HG03442 (cell line): ENCODE results near the gene RAET1G.
"Not testable (repeated sequence)": the region's sequence is repeated elsewhere in the genome, so short reads cannot be mapped to it uniquely, and the experiment has no call there.

ENCODE experiments used
- ATAC-seq: cut with Tn5 transposase; IDR thresholded peaks from one replicate; pipeline ENCODE4 v1.9.1; 2021; ENCODE audit warnings: mild to moderate bottlenecking, moderate library complexity; ENCODE audit not compliant: unreplicated experiment

The RAET1G gene

DNA sequence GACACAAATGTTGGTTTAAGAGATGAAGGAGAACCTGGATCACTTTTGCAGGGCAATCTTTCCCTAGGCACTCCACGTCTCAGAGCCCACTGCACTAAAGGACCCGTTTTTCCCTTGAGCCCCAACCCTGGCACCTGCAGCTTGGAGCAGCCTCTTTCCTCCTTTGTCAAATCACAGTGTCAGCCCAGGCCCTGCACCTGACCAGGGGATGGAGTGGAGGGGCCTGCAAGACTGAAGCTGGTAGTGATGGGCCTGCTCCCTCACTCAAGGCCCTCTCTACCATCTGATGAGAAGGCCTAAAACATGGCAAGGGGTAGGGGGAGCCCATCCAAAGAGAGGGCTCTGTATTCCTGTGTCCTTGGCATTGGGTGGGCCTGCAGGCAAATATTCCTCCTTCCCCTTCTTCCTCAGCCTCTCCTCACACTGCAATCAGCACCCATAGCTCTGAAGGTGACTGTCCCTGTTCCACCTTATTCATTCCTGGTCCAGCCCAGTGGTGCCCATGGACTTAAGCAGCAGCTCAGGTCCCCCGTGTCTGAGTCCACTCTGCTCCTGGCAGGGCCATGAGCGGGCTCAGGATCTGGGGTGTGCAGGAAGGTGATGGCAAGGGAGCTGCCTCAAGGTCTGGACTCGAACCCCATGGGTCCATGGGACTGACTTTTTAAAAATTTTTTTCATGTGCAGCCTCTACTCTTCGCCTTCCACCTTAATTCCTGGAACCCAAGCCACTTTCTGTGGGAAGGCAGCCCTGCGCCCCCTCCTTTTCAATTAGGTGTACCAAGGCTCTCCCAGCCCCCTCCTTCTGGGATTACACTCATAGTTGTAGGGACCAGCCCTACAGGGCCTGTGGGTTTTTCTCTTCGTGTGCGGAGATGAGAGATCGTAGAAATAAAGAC lies 6.7 kb downstream of the RAET1G start:
- no peak for ATAC-seq

DNA sequence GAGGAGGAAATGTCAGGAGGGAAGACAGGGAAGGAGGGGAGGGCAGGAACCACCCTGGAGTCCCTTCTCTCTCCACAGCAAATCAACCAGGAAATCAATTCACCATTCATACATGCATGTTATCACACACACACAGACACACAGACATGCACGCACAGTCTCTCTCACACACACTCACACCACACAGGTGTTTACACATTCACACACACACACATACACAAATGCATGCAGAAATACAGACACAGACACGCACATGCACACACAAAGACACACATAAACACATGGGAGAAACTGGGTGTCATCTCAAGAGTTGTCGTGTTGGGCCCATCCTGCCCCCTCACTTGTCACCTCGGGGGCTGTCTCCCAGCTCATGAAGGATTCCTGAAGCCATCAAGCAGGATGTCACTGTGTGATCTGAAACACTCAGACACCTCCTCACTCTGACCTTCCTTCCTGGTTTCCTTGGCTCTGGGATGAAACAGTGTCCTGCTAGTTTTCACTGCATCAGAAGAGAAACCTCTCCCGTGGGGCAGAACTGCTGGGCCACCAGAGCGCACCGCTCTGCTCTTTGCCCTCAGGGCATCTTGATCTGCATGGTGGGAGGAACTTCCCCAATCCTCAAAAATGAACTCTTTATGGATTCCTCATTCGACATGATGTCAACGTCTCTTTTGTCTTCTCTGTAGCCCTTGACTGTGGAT lies 9.2 kb downstream of the RAET1G start:
- ATAC-seq: no peak

DNA sequence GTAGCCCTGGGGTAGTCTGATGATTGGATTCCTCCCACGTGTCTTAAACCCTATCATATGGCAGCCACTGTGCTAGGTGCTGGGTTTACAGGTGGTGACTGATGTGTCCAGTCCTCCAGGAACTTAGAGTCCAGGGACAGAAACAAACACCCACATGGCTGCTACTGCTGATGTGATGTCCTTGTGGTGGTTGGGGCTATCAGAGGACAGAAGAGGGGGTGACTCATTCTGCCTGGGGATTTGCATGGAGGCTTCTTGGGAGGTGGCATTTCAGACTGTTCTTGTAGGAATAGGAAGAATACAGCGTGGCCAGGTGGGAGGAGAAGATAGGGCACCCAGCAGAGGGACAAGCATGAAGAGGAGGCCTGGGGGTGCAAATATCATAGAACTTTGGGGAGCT lies 9.8 kb downstream of the RAET1G start:
- no peak for ATAC-seq

DNA sequence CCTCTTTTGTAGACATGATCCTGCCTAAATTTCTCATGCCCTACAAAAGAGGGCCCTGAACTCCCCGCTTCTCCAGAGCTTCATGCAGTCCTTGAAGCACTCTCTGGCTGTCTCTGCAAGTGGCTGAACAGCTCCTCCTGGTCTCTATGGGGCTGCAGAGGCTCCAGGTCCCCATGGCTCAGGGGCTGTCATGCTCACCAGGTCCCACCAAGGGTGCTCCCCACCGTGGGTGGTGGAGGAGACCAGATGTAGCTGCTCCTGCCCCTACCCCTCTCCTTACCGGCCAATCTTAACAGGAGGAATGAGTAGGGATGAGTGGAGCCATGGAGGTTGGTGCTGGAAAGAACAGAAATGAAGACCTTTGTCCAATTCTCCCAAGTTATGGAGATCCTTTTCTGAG lies 10.2 kb downstream of the RAET1G start:
- ATAC-seq: not testable (repeated sequence)

DNA sequence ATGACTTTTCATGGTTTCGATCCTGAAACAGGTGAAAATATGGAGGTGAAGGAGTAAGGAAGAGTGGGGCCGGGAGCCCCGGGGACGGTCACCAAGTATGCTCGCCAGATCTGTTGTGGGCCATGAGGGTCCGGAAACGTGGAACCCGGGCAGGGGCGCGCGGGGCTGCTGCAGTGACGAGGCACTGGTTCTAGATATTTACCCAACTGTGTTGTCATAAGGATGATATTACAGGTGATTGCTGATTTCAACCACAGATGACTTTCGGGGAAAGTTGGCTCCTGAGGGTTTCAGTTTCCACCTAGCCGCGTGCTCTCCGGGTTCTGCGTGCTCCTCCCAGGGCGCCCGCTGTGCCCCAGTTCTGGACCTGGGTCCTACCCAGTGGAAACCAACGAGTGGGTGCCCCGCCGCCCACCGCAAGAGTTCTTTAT lies 12.2 kb downstream of the RAET1G start:
- ATAC-seq: no peak

DNA sequence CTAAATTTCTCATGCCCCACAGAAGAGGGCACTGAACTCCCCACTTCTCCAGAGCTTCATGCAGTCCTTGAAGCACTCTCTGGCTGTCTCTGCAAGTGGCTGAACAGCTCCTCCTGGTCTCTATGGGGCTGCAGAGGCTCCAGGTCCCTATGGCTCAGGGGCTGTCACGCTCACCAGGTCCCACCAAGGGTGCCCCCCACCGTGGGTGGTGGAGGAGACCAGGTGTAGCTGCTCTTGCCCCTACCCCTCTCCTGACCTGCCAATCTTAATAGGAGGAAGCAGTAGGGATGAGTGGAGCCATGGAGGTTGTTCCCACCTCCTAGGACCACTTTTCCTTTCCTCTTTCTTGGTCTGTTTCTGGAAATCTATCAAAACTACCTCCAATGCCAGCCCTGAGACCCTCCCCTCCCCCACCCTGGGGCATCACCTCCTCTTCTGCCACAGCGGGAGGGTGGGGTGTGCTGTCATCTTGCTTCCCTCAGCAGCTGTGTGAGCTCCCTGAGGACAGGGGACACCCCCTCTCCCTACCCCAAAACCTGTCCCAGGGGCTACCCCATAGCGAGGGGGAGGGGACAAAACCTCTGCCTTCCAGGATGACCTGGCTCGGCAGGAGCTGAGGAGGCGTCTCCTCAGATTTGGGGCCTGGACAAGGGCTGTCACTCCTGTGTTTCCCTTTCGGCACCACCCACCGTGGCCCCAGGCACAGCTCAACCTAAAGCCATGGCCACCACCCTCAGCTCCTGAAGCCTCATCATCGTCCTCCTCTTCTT lies 13.0 kb downstream of the RAET1G start:
- ATAC-seq: no peak

DNA sequence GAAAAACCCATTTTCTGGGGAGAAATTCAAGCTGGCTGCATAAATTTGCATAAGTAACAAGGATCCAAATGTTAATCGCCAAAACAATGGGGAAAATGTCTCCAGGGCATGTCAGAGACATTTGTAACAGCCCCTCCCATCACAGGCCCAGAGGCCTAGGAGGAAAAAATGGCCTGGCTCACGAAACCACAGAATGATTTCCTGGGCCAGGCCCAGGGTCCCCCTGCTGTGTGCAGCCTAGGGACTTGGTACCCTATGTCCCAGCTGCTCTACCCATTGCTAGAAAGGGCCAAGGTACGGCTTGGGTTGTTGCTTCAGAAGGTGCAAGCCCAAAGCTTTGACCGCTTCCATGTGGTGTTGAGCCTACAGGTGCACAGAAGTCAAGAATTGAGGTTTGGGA lies 14.4 kb downstream of the RAET1G start:
- not testable (repeated sequence) for ATAC-seq

DNA sequence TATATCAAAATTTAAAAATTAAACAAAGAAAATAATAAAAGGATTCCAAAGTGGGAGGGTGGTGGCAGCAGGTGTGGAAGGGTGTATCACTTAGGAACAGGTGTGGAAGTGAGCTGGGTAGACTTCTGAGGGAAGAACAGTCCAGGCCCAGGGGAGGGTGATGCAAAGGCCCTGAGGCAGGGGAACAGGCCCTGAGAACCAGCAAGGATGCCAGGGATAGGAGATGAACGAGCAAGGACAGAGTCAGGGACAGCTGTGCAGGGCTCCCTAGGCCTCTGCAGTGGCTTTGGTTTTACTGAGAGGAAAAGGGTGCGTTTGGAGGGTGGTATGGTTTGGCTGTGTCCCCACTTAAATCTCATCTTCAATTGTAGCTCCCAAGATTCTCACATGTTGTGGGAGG lies 15.6 kb downstream of the RAET1G start:
- no peak for ATAC-seq

DNA sequence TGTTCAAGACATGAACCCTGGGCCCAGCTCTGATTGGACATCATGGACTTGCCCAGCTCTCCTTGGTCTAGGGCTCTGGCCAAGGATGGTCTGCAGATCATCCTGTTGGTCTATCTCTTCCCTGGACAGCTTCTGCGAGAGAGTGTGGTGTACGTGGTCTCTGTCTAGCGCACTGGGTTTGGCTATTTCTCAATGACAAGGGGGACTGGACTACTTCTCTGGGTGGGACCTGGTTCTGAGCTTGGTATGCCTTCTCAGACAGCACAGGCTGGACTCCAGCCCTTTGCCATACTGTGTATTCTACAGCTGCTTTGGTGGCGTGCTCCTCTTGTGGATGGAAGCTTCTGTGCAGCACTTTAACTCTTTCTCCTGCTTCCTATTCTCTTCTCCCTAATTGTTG lies 16.5 kb downstream of the RAET1G start:
- no peak for ATAC-seq

DNA sequence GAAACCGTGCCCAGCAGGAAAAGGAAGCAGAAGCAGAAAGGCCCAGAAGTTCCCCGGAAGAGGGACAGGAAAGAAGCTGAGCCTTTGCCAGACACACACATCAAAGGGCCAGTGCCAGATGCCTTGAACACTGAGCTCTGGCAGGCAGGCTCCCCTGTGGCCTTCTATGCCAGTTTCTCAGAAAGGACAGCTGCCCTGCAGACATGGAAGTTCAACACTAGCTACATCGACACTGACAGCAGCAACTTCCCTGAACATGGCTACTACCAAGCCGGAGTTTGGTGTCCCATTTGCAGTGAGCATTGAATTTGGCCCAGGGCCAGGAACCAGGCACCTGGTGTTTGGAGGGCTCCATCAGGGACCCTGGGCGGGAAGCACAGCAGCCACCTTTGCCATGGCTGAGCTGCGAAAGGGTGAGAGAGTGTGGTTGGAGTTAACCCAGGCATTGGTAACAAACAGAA lies 17.0 kb downstream of the RAET1G start:
- no peak for ATAC-seq

DNA sequence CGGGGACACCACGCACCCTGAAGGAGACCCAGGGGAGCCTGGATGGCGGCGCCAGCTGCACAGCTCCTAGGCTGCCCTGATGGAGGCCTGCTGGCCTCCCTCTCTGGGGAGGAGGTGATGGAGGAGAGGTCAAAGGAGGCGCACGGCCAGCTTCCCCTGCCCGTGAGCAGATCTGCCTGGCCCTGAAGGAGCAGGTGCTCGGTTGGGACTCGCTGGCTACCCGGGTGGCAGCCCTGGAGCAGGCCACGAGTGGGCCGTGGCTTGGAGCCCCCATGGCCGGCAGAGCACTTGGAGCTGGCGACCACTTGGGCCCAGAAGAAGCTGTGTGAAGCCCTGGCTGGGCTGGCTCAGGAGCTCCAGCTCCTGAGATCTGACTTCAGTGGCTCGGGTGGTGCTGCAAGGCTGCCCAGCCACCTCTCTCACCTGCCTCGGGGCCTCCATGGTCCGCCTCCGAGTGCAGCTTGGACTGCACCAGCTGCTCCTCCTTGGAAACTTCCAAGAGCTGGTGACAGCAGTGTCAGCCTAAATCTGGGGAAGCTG lies 17.5 kb downstream of the RAET1G start:
- ATAC-seq: no peak

DNA sequence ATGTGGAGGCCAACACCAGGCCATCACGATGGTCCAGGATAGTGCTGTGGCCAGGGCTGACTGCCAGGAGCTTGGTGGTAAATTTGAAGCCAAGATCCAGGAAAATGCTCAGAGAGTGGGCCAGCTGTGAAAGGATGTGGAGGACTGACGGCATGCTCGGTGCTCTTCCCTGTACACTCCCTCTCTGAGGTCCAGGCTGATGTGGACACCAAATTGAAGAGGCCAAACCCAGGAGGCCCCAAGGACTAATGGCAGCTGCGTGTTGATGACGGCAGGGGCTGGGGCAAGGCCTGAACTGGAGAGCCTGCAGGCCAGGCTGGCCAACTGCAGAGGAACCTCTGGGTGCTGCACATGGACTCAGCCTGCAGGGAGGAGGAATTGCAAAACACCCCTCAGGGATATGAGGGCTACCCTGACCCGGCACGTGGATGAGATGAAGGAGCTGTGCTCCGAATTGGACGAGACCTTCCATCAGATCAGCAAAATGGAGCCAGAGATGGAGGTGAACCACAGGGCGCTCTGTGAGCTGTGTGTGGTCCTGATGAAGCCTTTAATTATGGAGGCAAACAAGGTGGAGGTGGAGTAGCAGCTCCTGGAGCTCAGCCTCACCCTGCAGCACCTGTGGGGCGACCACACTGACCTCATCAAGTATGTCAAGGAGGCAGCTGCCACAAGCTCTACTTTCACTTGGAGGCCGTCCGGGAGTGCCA lies 18.1 kb downstream of the RAET1G start:
- ATAC-seq: no peak

DNA sequence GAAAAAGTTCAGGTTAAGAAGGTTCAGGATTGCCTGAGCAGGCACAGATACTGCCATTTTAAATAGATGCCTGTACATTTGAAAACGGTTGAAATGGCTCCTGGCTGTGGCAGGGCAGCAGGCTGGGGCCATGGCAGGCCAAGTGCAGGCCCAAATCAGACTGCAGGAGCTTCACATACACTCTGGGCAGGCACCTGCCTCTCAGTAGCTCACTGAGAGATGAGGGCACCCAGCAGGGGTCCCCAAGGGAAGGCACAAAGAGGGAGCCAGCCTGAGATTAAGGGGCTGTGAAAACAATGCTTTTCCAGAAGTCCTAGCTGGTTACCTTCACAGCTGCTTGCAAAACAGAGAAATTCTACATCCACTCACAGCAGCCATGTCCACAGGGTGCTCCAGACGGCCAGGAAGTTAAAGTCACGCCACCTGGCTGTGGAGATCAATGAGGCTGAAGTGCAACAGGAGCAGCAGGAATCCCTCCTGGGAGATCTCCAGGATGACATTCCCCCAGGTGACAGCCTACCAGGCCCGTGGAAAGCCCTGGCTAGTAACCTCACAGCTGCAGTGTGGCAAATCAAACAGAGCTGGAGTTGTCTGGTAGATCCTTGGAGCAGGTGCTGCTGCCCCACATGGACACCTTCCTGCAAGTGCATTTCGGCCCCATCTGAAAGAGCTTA lies 18.8 kb downstream of the RAET1G start:
- no peak for ATAC-seq

DNA sequence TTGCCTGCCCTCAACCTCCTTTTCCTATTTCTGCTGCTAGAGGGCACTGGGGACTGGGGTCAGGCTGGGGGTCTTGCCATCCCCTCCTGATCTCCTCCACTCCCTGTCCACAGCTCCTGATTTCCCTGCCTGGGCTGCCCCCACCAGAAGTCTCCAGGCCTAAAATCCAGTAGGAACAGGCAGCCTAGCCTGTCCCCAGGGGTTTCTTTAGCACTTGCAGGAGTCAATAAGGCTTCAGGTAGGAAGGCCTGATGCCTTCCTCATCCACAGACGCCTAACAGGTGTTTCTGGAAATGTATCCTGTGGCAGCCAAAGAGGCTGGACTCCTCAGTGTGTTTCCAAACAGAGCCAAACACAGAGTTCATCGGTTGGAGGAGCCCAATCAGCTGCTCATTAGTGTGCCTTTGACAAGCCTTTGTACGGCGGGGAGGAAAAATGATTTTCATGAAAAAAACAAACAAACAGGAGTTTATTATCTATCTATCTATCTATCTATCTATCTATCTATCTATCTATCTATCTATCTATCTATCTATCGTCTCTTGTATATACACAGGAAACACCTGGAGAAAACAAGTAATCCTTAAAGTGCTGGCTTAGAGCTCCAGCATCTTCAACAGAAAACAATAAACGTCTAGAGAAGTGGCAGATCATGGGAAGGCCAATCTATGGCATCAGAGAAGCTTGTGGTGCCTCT lies 21.3 kb downstream of the RAET1G start:
- ATAC-seq: no peak

DNA sequence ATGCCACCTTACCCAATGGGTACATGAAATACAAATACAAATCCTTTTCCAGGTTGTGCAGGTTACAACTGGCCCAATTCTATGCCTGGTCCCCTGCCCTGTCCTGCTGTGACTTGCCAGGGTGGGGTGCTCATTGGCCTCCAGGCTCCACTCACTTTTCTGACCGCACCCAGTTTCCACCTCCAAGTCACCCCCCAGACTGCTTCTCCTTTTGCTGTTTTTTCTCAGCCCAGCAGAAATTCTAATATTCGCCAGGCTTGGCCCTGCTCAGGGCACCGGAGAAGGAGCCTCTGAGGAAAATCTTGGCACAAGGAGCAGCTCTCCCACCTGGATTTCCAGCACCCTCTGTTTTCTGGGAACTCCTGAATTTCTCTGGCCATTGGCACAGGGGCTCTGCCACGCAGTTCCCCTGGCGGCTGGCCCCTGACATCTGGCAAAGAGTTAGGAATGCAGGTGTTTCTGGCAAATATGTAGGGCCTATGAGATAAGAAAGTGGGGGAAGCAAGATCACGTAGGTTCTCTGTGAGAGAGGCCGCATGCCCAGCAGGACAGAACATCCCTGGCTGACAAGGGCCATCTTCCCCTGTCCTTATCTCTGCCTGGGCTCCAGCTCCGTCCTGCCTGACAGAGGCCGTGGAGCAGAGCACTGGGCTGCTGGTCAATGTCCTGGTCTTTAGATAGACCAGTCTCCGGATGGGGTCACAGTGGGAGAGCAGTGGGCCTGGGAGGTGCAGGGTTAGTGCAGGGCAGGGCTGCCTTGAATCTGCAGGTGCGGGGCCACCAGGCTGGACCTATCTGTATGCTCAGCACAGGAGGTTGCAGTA lies 22.1 kb downstream of the RAET1G start:
- ATAC-seq: no peak

DNA sequence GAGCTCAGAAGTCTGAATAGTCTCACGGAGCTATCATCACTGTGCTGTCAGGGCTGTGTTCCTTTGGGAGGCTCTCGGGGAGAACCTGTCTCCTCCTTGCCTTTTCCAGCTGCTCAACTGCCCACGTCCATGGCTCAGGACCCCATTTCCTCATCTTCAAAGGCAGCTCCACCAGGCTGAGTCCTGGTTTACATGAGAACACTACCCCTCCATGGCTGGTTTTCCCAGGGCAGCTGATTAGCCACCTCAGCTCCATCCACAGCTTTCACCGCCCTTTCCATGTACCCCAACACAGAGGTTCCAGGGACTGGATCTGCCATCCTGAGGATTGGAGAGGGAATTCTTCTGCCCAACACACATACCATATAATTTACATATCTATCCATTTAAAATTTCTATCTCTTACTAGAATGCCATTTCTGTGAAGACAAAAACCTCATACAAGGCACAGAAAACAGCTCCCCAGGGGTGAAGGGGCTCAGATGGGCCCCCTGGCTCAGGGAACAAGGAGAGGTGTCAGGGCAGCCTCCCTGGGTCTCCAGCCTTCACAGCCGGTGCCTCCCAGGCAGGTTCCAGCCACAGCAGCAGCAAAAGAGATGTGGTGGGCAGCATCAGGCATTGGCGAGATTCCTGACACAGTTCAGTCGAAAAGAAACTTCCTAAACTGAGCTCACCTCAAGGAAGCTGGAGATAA lies 22.8 kb downstream of the RAET1G start:
- ATAC-seq: no peak

DNA sequence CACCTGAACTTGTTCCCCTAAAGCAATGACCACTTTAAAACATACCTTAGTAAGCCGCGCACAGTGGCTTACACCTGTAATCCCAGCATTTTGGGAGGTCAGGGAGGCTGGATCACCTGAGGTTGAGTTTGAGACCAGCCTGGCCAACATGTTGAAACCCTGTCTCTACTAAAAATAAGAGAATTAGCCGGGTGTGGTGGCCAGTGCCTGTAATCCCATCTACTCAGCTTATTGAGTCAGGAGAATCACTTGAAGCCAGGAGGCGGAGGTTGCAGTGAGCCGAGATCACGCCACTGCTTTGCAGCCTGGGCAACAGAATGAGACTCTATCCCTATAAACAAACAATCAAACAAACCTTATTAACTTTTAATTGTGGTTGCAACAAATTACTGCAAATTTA lies 23.4 kb downstream of the RAET1G start:
- no peak for ATAC-seq

DNA sequence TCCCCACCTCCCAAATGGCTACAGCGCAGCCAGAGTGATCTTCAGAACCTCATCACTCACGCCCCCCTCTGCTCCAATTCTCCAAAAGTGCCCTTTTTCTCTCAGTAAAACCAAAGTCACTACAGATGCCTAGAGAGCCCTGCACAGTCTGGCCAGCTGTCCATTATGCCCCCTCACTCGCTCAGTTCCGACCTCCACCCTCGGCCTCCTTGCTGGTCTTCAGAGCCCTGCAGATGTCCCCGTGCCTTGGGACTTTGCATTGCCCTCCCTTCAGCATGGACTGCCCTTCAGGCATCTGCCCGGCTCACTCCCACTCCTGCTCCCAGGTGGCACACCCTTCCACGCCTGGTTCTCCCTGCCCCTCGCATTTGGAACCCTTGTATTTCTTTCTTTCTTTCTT lies 24.0 kb downstream of the RAET1G start:
- ATAC-seq: no peak
